Measurements from ENCODE around the gene ORAI3. TPM values are rescaled to one million over a fixed set of nuclear protein-coding genes. Genes with fewer than 3 reads are reported as not detected.

The ORAI3 gene
- 11.8 and 12.7 TPM in 2 replicates for total RNA-seq

DNA sequence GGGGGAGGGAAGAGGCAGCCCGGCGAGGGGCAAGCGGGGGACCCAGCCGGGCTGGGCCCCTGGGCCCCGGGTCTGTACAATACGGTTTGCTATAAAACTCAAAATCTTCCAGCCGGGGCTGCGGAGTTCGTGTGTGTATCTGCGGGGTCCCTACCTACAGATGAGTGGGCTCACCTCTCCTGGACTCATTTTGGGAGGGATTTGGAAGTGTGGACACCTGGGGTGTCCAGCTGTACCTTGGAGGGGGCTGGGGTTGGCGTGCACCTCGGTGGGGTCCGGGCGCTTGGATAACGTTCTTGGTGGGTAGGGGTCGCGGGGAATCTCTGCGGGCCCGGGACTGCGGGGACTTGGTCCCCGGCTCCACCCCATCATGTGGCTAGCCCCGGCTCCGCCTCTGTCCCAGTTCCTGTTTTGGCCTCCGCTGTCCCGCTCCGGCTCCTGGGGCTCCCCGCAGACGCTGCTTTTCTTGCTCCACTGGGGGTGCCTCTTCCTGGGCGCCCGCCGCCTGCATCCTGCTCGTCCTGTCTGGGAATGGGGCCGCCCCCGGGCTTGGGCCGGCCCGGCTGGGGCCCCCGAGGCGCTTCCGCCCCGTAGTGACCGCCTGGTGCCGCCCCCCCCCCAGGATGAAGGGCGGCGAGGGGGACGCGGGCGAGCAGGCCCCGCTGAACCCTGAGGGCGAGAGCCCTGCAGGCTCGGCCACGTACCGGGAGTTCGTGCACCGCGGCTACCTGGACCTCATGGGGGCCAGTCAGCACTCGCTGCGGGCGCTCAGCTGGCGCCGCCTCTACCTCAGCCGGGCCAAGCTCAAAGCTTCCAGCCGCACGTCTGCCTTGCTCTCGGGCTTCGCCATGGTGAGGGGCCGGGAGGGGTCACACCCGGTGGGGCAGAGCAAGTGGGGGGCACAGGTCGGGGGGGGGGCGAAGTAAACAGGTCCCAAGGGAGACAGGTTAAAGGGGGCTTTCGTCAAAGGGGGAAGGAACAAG, at the start of gene ORAI3:
ORAI3 (plus strand) TSS at position 402 of the 983 bp plus-strand sequence; CDS start at position 624, 222 bp downstream.
- Mint-ChIP-seq H3K4me1 (peaks cover 14% of the 10 kb centered on the region), H3K4me3 (peak within 1 kb of the TSS; percentile 85), H3K27ac (peak within 1 kb of the TSS; percentile 81), H3K36me3 (ENCODE audit: low read depth) (peaks cover 8% of the 10 kb centered on the region), H3K9me3 (no peaks in the 10 kb centered on the region), H3K27me3 (no peaks in the 10 kb centered on the region)
- intact Hi-C loops (cut with micrococcal nuclease): no loop called here
- peak; percentile 87 for DNase-seq

DNA sequence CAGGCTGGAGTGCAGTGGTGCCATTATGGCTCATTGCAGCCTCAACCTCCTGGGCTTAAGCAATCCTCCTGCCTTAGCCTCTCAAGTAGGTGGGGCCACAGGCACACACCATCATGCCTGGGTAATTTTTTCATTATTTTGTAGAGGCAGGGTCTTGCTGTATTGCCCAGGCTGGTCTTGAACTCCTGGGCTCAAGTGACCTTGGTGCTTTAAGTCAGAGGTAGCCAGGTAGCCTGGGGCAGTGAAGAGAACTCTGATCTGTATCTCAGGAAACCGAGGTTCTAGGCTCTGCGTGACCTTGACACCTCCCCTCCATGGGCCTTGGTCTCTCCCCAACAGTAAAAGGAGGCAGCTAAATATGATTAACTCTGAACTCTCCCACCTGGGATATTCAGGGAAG, 49.1 kb upstream of the ORAI3 start:
- Mint-ChIP-seq H3K36me3 (ENCODE audit: low read depth) (peaks cover 8% of the 10 kb centered on the region), H3K27me3 (no peaks in the 10 kb centered on the region), H3K4me1 (peaks cover 44% of the 10 kb centered on the region), H3K4me3 (no peak overlapping the region), H3K9me3 (peaks cover 7% of the 10 kb centered on the region), H3K27ac (no peak overlapping the region)
- intact Hi-C loops (cut with micrococcal nuclease): no loop called here
- DNase-seq: no peak

DNA sequence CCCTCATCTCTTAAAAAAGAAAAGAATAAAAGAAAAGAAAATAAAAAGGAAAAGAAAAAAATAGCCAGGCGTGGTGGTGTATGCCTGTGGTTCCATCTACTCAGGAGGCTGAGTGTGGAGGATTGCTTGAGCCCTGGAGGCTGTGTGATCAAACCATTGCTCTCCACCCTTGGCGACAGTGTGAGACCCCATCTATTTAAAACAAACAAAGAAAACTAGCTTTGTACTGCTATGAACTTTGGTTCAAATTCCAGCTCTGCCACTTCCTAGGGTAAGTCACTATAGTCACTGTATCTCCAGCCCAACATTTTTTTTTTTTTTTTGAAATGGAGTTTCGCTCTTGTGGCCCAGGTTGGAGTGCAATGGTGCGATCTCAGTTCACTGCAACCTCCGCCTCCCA, 48.3 kb upstream of the ORAI3 start:
- intact Hi-C loops (cut with micrococcal nuclease): no loop called here
- no peak for DNase-seq
- H3K27me3 Mint-ChIP-seq: no peaks in the 10 kb centered on the region
- H3K27ac Mint-ChIP-seq: peak overlapping the region; percentile 20
- peaks cover 39% of the 10 kb centered on the region for H3K4me1 Mint-ChIP-seq
- H3K9me3 Mint-ChIP-seq: peaks cover 7% of the 10 kb centered on the region
- peaks cover 8% of the 10 kb centered on the region for H3K36me3 Mint-ChIP-seq (ENCODE audit: low read depth)
- H3K4me3 Mint-ChIP-seq: no peak overlapping the region

DNA sequence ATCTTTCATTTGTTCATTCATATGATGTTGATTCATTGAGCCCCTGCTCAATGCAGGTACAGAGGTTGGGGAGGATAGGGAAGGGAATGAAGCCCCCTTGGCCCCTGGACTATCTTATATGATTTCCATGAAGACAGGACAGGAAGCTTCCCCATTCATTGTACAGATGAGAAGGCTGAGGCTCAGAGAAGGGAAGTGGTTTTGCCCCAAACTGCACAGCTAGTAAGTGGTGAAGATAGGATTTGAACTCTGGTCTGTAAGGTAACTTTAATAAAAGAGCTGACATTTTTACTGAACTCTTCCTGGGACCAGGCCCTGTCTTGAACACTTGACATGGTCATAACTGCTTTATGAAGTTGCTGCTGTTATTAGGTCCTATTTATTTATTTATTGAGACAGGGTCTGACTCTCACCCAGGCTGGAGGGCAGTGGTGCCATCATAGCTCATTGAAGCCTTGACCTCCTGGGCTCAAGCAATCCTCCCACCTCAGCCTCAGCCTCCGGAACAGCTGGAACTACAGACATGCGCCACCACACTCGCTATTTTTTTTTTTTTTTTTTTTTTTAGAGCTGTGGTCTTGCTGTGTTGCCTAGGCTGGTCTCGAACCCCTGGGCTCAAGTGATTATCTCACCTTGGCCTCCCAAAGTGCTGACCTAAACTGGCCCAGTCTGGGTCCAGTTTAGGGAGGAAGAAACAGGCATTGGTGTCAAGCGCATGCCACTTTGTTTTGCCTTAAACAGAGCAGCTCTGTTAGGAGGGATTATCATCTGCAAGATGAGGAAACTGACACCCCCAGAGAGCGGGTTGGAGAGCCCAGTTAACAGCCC, 47.5 kb upstream of the ORAI3 start:
- intact Hi-C loops (cut with micrococcal nuclease): loop anchor here (1.0 kb wide), 1 partner anchor 26 kb away; no protein-coding TSS in a partner anchor
- peak; percentile 68 for DNase-seq
- Mint-ChIP-seq H3K4me1 (peaks cover 33% of the 10 kb centered on the region), H3K4me3 (peak overlapping the region; percentile 64), H3K36me3 (ENCODE audit: low read depth) (peaks cover 8% of the 10 kb centered on the region), H3K9me3 (peaks cover 7% of the 10 kb centered on the region), H3K27ac (peak overlapping the region; percentile 69), H3K27me3 (no peaks in the 10 kb centered on the region)

DNA sequence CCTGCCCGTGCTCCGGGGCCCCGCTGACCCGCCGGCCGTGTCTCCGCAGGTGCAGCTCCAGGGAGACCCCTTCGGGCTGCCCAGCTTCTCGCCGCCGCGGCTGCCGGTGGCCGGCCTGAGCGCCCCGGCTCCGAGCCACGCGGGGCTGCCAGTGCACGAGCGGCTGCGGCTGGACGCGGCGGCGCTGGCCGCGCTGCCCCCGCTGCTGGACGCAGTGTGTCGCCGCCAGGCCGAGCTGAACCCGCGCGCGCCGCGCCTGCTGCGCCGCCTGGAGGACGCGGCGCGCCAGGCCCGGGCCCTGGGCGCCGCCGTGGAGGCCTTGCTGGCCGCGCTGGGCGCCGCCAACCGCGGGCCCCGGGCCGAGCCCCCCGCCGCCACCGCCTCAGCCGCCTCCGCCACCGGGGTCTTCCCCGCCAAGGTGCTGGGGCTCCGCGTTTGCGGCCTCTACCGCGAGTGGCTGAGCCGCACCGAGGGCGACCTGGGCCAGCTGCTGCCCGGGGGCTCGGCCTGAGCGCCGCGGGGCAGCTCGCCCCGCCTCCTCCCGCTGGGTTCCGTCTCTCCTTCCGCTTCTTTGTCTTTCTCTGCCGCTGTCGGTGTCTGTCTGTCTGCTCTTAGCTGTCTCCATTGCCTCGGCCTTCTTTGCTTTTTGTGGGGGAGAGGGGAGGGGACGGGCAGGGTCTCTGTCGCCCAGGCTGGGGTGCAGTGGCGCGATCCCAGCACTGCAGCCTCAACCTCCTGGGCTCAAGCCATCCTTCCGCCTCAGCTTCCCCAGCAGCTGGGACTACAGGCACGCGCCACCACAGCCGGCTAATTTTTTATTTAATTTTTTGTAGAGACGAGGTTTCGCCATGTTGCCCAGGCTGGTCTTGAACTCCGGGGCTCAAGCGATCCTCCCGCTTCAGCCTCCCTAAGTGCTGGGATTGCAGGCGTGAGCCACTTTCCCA, 46.6 kb upstream of the ORAI3 start:
- Mint-ChIP-seq H3K27me3 (no peaks in the 10 kb centered on the region), H3K27ac (peak overlapping the region; percentile 99), H3K9me3 (peaks cover 7% of the 10 kb centered on the region), H3K4me1 (peaks cover 28% of the 10 kb centered on the region), H3K4me3 (peak overlapping the region; percentile 92), H3K36me3 (ENCODE audit: low read depth) (peaks cover 8% of the 10 kb centered on the region)
- DNase-seq: peak; percentile 90
- intact Hi-C loops (cut with micrococcal nuclease): loop anchor here (1.0 kb wide), 1 partner anchor 27 kb away; no protein-coding TSS in a partner anchor

DNA sequence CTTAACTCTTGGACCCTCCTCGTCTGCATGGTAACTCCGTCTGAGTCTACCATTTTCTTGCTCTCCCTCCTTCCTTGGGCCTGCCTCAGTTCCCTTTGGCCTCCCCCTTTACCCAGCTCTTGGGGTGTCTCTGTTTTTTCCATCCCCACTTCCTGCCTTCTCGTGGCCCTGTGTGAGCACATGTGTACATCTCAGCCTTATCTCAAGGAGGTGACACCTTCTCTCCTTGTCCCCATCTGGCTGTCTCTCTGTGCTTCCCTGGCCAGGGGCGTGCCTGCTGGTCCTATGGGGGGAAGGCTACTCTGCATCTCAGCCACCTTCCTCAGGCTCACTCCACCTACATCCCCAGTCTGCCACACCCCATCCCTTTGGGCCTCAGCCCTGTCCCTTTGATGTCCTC, 45.9 kb upstream of the ORAI3 start:
- no peaks in the 10 kb centered on the region for H3K27me3 Mint-ChIP-seq
- intact Hi-C loops (cut with micrococcal nuclease): loop anchor here (1.0 kb wide), 1 partner anchor 59 kb away; no protein-coding TSS in a partner anchor
- peaks cover 34% of the 10 kb centered on the region for H3K4me1 Mint-ChIP-seq
- peaks cover 8% of the 10 kb centered on the region for H3K36me3 Mint-ChIP-seq (ENCODE audit: low read depth)
- H3K27ac Mint-ChIP-seq: peak overlapping the region; percentile 99
- peaks cover 7% of the 10 kb centered on the region for H3K9me3 Mint-ChIP-seq
- DNase-seq: peak; percentile 77
- H3K4me3 Mint-ChIP-seq: peak overlapping the region; percentile 92

DNA sequence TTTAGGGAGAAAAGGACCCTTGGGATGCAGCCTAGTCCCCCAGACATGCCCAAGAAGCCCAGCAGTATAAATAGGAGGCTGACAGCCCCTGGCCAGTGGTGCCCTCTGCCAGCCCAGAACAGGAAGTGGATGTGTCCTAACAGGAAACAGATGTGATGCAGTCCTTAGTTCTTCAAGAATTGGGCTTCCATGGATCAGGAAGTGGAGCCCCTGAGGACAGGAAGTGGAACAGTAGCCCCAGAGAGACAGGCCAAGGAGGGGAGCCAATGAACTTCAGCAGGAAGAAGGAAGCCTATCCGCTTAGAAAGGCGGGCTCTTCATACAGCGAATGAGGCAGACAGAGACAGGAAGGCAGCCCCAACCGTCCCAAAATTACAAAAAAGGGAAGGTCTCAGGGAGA, 45.3 kb upstream of the ORAI3 start:
- intact Hi-C loops (cut with micrococcal nuclease): loop anchor here (1.0 kb wide), 1 partner anchor 59 kb away; no protein-coding TSS in a partner anchor
- Mint-ChIP-seq H3K27me3 (no peaks in the 10 kb centered on the region), H3K36me3 (ENCODE audit: low read depth) (peaks cover 8% of the 10 kb centered on the region), H3K9me3 (peaks cover 7% of the 10 kb centered on the region), H3K27ac (peak overlapping the region; percentile 91), H3K4me1 (peaks cover 34% of the 10 kb centered on the region), H3K4me3 (peak overlapping the region; percentile 6)
- peak; percentile 71 for DNase-seq

DNA sequence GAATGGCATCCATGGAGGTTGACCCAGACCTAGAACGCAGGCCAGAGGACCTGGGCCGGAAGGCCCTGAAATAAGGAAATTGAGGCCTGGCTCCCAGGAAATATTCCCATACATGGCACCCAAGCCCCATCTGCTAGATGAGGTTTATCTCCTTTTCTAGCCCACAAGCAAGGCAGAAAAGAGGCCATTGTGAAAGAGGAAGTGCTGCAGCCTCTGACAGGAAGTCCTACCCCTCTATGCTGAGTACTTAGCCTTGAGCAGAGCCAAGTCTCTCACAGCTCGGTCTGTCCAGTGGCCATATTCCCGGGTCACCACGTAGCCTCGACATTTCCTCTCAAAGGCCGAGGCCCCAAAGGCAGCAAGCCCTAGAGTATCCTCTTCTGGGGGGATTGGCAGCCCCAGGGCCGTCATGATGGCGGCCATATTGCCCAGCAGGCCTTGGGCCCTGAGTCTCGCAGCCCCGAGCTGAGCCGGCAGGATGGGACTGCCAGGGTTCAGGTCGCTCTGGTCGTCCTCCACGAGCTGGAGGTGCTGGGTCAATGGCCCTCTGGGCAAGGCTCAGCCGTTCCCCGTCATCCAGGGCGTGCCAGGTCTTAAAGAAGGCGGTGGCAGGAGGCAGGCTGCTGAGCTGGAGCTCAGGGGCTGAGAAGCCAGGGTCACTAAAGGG, 44.6 kb upstream of the ORAI3 start:
- peaks cover 7% of the 10 kb centered on the region for H3K9me3 Mint-ChIP-seq
- peaks cover 8% of the 10 kb centered on the region for H3K36me3 Mint-ChIP-seq (ENCODE audit: low read depth)
- peak overlapping the region; percentile 91 for H3K27ac Mint-ChIP-seq
- H3K27me3 Mint-ChIP-seq: no peaks in the 10 kb centered on the region
- H3K4me1 Mint-ChIP-seq: peaks cover 34% of the 10 kb centered on the region
- intact Hi-C loops (cut with micrococcal nuclease): no loop called here
- H3K4me3 Mint-ChIP-seq: no peak overlapping the region
- peak; percentile 61 for DNase-seq

DNA sequence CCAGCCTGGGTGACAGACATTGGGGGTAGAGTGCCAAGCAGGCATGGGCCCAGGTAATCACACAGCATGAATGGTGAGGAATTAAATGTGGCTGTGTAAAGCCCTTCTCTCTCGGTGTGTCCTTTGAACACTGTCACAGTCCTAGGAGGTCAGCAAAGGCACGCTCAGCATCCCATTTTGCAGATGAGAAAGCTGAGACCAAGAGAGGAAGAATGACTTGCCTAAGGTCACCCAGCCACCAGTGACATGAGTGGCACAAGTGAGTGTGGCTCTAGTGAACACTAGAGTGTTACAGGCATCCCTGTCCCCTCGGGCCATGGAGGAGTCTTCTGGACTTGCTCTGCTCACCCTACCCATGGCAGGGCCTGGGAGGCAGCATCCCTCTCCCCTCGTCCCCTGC, 41.8 kb upstream of the ORAI3 start:
- no peak overlapping the region for H3K4me3 Mint-ChIP-seq

DNA sequence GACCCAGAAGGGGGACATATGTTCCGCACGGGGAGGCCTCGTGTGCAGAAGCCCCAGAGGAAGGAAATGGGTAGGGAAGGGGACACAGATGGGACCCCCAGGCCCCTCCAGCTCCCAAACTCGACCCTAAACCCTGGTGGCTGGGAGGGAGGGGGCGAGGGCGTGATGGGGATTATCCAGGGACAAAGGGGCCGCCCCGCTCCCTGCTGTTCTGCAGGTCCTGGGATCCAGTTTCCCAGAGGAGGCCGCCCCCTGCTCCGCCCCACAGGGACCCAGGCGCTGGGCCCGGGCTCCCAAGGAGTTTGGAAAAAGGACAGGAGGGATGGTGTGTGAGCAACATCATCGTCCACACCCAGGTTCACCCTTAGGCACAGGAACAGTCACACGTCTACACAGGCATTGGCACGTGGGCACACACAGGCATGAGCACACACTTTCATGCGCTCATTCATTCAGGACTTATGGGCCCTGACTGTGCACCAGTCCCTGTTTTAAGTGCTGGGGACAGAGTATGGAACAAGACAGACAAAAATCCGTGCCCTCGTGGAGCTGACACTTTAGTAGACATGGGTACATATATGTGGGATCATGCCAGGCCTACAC, 38.3 kb upstream of the ORAI3 start:
- Mint-ChIP-seq H3K4me3 (no peak overlapping the region), H3K4me1 (peaks cover 9% of the 10 kb centered on the region)

More for the DNA sequence above, 41.8 kb upstream of the ORAI3 start:
- no peak overlapping the region for H3K27ac Mint-ChIP-seq
- no peak for DNase-seq
- peaks cover 22% of the 10 kb centered on the region for H3K4me1 Mint-ChIP-seq
- peaks cover 8% of the 10 kb centered on the region for H3K36me3 Mint-ChIP-seq (ENCODE audit: low read depth)
- H3K9me3 Mint-ChIP-seq: peaks cover 7% of the 10 kb centered on the region
- intact Hi-C loops (cut with micrococcal nuclease): no loop called here
- H3K27me3 Mint-ChIP-seq: no peaks in the 10 kb centered on the region

DNA sequence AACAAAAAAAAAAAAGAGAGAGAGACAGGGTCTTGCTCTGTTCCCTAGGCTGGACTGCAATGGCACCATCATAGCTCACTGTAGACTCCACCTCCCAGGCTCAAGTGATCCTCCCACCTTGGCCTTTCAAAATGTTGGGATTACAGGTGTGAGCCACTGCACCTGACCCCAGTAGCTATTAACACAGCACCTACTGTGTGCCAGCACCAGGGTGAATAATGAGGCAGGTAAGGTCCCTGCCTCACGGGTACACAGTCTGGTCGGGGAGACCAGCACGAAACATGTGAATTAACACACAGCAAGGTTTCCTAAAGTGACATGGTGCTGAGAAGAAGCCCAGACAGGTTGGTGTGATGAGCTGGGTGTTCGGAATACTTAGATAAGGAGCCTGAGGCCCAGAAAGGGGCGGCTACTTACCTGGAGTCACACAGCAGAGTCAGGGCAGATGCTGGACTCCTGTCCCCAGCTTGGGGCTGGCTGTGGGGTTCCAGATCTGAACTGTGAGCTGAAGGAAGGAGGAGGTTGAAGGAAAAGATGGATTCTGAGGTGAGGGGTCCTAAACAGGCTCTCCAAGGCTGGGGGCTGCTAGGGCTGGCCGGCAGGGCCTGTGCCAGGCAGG, 36.0 kb upstream of the ORAI3 start:
- no peaks in the 10 kb centered on the region for H3K27me3 Mint-ChIP-seq
- H3K4me3 Mint-ChIP-seq: no peak overlapping the region
- H3K36me3 Mint-ChIP-seq (ENCODE audit: low read depth): no peaks in the 10 kb centered on the region
- DNase-seq: no peak
- H3K9me3 Mint-ChIP-seq: no peaks in the 10 kb centered on the region
- H3K4me1 Mint-ChIP-seq: peaks cover 1% of the 10 kb centered on the region
- intact Hi-C loops (cut with micrococcal nuclease): no loop called here
- H3K27ac Mint-ChIP-seq: no peak overlapping the region

More for the DNA sequence above, 38.3 kb upstream of the ORAI3 start:
- H3K9me3 Mint-ChIP-seq: no peaks in the 10 kb centered on the region
- intact Hi-C loops (cut with micrococcal nuclease): no loop called here
- H3K27me3 Mint-ChIP-seq: no peaks in the 10 kb centered on the region
- H3K27ac Mint-ChIP-seq: no peak overlapping the region
- no peaks in the 10 kb centered on the region for H3K36me3 Mint-ChIP-seq (ENCODE audit: low read depth)
- DNase-seq: no peak

DNA sequence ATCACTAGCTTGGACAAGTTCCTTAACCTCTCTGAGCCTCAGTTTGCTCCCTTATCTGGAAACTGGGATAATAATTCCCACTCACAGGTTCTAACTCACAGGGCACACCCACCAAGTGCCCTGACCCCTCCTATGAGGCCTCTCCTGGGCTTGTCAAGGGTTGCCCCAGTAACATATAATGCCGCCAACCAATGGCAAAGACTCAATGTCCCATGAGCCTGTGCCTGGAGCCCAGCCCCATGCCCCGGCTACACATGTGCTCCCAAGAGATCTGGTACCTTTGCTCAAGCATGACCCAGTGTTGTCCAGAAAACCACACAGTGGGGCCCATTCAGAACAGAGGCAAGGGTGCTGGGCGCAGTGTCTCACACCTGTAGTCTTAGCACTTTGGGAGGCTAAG, 34.0 kb upstream of the ORAI3 start:
- H3K4me3 Mint-ChIP-seq: no peak overlapping the region
- no peaks in the 10 kb centered on the region for H3K36me3 Mint-ChIP-seq (ENCODE audit: low read depth)
- intact Hi-C loops (cut with micrococcal nuclease): no loop called here
- no peaks in the 10 kb centered on the region for H3K9me3 Mint-ChIP-seq
- H3K27me3 Mint-ChIP-seq: no peaks in the 10 kb centered on the region
- H3K4me1 Mint-ChIP-seq: no peaks in the 10 kb centered on the region
- no peak overlapping the region for H3K27ac Mint-ChIP-seq
- no peak for DNase-seq
